SK-N-SH treated with all-trans-retinoic acid at 6 μM for 48 hours (cell line): ENCODE results near the gene ALS2.

Source experiments
- ATAC-seq: fragments of 200-7000 bp; cut with Tn5 transposase; 3 replicates; pipeline ENCODE4 v1.9.1; 2020; ENCODE audit warnings: mild to moderate bottlenecking, moderate library complexity
- BACH2 ChIP-seq: fragments of 250-450 bp; sonication (Bioruptor Pico); IDR thresholded peaks from 2 replicates; pipeline ENCODE4 v1.9.0; 2021; ENCODE audit warnings: mild to moderate bottlenecking, borderline replicate concordance
- CSDC2 ChIP-seq: fragments of 250-450 bp; sonication (Bioruptor Pico); IDR thresholded peaks from 2 replicates; pipeline ENCODE4 v1.5.0; 2020; ENCODE audit warnings: mild to moderate bottlenecking, moderate library complexity
- ESRRG ChIP-seq: fragments of 250-450 bp; sonication (Bioruptor Pico); IDR thresholded peaks from 2 replicates; pipeline ENCODE4 v1.6.1; 2021; ENCODE audit warnings: mild to moderate bottlenecking
- GLIS3 ChIP-seq: fragments of 250-450 bp; sonication (Bioruptor Pico); IDR thresholded peaks from 2 replicates; pipeline ENCODE4 v1.5.0; 2020; ENCODE audit warnings: mild to moderate bottlenecking, moderate library complexity
- ISL1 ChIP-seq: fragments of 250-450 bp; sonication (Bioruptor Pico); IDR thresholded peaks from 2 replicates; pipeline ENCODE4 v2.1.2; 2022; ENCODE audit warnings: mild to moderate bottlenecking, moderate library complexity
- OSR1 ChIP-seq: fragments of 250-450 bp; sonication (Bioruptor Pico); IDR thresholded peaks from 2 replicates; pipeline ENCODE4 v1.8.0; 2022; ENCODE audit warnings: moderate library complexity, mild to moderate bottlenecking, inconsistent platforms
- PPARA ChIP-seq: fragments of 250-450 bp; sonication (Bioruptor Pico); IDR thresholded peaks from 2 replicates; pipeline ENCODE4 v1.5.0; 2020; ENCODE audit warnings: mild to moderate bottlenecking, borderline replicate concordance
- RARB ChIP-seq: fragments of 250-450 bp; sonication (Bioruptor Pico); IDR thresholded peaks from 2 replicates; pipeline ENCODE4 v1.8.0; 2021; ENCODE audit warnings: mild to moderate bottlenecking, moderate library complexity
- SNAI2 ChIP-seq: fragments of 250-450 bp; sonication (Bioruptor Pico); IDR thresholded peaks from 2 replicates; pipeline ENCODE4 v1.5.0; 2020; ENCODE audit warnings: mild to moderate bottlenecking, moderate library complexity
- TCF4 ChIP-seq: fragments of 250-450 bp; sonication (Bioruptor Pico); IDR thresholded peaks from 2 replicates; pipeline ENCODE4 v1.8.0; 2021; ENCODE audit warnings: mild to moderate bottlenecking, moderate library complexity, borderline replicate concordance
- TOX ChIP-seq: fragments of 250-450 bp; sonication (Bioruptor Pico); IDR thresholded peaks from 2 replicates; pipeline ENCODE4 v1.8.0; 2021; ENCODE audit warnings: mild to moderate bottlenecking, moderate library complexity, borderline replicate concordance
- ZC3H10 ChIP-seq: fragments of 250-450 bp; sonication (Bioruptor Pico); IDR thresholded peaks from 2 replicates; pipeline ENCODE4 v1.5.1; 2021; ENCODE audit warnings: mild to moderate bottlenecking, moderate library complexity
- ZFP3 ChIP-seq: fragments of 250-450 bp; sonication (Bioruptor Pico); IDR thresholded peaks from 2 replicates; pipeline ENCODE4 v1.5.0; 2020; ENCODE audit warnings: mild to moderate bottlenecking, moderate library complexity
- ZFP30 ChIP-seq: fragments of 450-650 bp; formaldehyde crosslinking; IDR thresholded peaks from 2 replicates; pipeline ENCODE4 v1.5.0; 2022; ENCODE audit warnings: mild to moderate bottlenecking, moderate library complexity
- ZNF565 ChIP-seq: fragments of 450-650 bp; formaldehyde crosslinking; conservative IDR thresholded peaks from 2 replicates; pipeline ENCODE4 v1.5.0; 2020; ENCODE audit warnings: low read depth, mild to moderate bottlenecking, moderate library complexity
- ZNF70 ChIP-seq: fragments of 450-650 bp; formaldehyde crosslinking; IDR thresholded peaks from 2 replicates; pipeline ENCODE4 v1.5.0; 2020; ENCODE audit warnings: mild to moderate bottlenecking, moderate library complexity
- ZNF8 ChIP-seq: fragments of 450-650 bp; formaldehyde crosslinking; IDR thresholded peaks from 2 replicates; pipeline ENCODE4 v1.5.0; 2020; ENCODE audit warnings: mild to moderate bottlenecking, moderate library complexity
- TF ChIP-seq, protein P1 (sequence below): fragments of 250-450 bp; sonication (Bioruptor Pico); IDR thresholded peaks from 2 replicates; pipeline ENCODE4 v1.8.0; 2021; ENCODE audit warnings: low read depth, mild to moderate bottlenecking, moderate library complexity, borderline replicate concordance
- TF ChIP-seq, protein P2 (sequence below): fragments of 250-450 bp; sonication (Bioruptor Pico); IDR thresholded peaks from 2 replicates; pipeline ENCODE4 v1.5.1; 2021; ENCODE audit warnings: mild to moderate bottlenecking, moderate library complexity
- TF ChIP-seq, protein P3 (sequence below): fragments of 250-450 bp; sonication (Bioruptor Pico); IDR thresholded peaks from 2 replicates; pipeline ENCODE4 v1.5.1; 2020; ENCODE audit warnings: low read depth, mild to moderate bottlenecking, moderate library complexity
- TF ChIP-seq, protein P4 (sequence below): fragments of 250-450 bp; sonication (Bioruptor Pico); IDR thresholded peaks from 2 replicates; pipeline ENCODE4 v1.5.0; 2020; ENCODE audit warnings: mild to moderate bottlenecking, moderate library complexity
- TF ChIP-seq, protein P5 (sequence below): fragments of 250-450 bp; sonication (Bioruptor Pico); IDR thresholded peaks from 2 replicates; pipeline ENCODE4 v1.8.0; 2020; ENCODE audit warnings: mild to moderate bottlenecking, moderate library complexity, borderline replicate concordance

Gene ALS2

DNA sequence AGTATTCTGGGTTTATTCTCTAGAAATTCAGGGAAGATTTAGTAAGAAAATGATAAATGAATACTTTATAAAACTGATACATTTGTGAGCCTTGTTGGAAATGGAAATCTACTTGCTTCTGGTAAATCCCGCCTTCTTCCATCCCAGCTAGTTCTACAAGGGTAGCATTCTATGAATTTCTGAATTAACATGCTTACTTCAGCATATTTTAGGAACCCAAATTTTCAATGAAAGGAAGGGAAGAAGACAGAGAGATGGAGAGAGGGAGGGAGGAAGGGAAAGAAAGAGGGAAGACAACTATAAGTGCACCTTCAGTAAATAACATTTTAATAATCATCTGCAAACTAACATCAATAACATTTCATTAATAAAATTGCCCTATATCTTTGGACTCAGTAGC lies 110.9 kb downstream of the ALS2 start (continued):
- TF ChIP-seq, protein P1, sequence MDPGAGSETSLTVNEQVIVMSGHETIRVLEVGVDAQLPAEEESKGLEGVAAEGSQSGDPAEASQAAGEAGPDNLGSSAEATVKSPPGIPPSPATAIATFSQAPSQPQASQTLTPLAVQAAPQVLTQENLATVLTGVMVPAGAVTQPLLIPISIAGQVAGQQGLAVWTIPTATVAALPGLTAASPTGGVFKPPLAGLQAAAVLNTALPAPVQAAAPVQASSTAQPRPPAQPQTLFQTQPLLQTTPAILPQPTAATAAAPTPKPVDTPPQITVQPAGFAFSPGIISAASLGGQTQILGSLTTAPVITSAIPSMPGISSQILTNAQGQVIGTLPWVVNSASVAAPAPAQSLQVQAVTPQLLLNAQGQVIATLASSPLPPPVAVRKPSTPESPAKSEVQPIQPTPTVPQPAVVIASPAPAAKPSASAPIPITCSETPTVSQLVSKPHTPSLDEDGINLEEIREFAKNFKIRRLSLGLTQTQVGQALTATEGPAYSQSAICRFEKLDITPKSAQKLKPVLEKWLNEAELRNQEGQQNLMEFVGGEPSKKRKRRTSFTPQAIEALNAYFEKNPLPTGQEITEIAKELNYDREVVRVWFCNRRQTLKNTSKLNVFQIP (CRISPR knock-in tag), result no peak
- no peak for TF ChIP-seq OSR1
- TF ChIP-seq, all 23 proteins: peak for 0

DNA sequence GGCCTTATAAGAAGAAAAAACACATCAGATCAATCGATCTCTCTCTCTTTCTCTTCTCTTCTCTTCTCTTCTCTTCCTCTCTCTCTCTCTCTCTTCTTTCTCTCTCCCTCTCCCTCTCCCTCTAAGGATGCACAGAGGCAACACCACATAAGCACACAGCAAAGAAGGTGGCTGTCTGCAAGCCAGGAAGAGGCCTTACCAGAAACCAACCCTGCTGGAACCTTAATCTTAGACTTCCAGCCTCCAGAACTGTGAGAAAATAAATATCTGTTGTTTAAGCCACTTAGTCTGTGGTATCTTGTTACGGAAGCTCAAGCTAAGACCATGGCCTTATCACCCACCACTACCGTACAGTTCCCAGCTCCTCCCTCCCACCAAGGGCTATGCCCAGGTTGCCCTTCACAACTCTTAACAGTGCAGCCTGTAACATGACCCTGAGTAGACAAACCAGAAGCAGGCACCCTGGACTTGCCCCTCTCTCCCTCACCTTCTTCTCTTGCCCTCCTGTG lies 112.3 kb downstream of the ALS2 start:
- TF ChIP-seq ZNF8 (CRISPR knock-in tag) (no peak), TCF4 (CRISPR knock-in tag) (no peak), GLIS3 (CRISPR knock-in tag) (no peak), ZNF70 (CRISPR knock-in tag) (no peak), ZC3H10 (CRISPR knock-in tag) (no peak), ESRRG (CRISPR knock-in tag) (no peak), ZFP3 (CRISPR knock-in tag) (no peak), ISL1 (CRISPR knock-in tag) (no peak), ZNF565 (CRISPR knock-in tag) (no peak), SNAI2 (CRISPR knock-in tag) (no peak)
- TF ChIP-seq, protein P1 (CRISPR knock-in tag), result no peak
- TF ChIP-seq, protein P2, sequence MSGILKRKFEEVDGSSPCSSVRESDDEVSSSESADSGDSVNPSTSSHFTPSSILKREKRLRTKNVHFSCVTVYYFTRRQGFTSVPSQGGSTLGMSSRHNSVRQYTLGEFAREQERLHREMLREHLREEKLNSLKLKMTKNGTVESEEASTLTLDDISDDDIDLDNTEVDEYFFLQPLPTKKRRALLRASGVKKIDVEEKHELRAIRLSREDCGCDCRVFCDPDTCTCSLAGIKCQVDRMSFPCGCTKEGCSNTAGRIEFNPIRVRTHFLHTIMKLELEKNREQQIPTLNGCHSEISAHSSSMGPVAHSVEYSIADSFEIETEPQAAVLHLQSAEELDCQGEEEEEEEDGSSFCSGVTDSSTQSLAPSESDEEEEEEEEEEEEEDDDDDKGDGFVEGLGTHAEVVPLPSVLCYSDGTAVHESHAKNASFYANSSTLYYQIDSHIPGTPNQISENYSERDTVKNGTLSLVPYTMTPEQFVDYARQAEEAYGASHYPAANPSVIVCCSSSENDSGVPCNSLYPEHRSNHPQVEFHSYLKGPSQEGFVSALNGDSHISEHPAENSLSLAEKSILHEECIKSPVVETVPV, result no peak
- ATAC-seq, result no peak

DNA sequence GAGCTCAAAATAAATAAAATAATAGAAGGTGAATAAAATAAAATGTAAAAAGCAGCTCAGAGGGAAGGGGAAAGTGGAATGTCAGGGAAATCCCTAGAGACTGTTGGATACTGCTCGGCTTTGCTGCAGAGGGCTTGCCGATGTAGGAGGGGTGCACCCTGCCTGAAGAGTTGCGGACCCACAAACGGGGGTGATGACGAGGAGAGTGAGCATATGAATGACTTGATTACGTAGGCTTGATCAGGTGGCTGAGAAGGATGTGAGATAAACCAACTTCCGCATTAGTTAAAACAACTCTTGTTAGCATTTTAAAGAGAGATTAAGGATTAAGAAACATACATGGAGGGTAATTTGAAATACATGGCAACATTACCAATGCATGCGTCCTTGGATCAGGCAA lies 116.4 kb downstream of the ALS2 start:
- TF ChIP-seq, protein P3, sequence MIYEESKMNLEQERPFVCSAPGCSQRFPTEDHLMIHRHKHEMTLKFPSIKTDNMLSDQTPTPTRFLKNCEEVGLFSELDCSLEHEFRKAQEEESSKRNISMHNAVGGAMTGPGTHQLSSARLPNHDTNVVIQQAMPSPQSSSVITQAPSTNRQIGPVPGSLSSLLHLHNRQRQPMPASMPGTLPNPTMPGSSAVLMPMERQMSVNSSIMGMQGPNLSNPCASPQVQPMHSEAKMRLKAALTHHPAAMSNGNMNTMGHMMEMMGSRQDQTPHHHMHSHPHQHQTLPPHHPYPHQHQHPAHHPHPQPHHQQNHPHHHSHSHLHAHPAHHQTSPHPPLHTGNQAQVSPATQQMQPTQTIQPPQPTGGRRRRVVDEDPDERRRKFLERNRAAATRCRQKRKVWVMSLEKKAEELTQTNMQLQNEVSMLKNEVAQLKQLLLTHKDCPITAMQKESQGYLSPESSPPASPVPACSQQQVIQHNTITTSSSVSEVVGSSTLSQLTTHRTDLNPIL (CRISPR knock-in tag), result no peak
- TF ChIP-seq, protein P2, result no peak
- no peak for TF ChIP-seq ZNF565 (CRISPR knock-in tag)
- no peak for TF ChIP-seq ESRRG (CRISPR knock-in tag)
- TF ChIP-seq ZNF8 (CRISPR knock-in tag), result no peak
- no peak for TF ChIP-seq SNAI2 (CRISPR knock-in tag)
- TF ChIP-seq TOX (CRISPR knock-in tag), result no peak
- ATAC-seq, result no peak

DNA sequence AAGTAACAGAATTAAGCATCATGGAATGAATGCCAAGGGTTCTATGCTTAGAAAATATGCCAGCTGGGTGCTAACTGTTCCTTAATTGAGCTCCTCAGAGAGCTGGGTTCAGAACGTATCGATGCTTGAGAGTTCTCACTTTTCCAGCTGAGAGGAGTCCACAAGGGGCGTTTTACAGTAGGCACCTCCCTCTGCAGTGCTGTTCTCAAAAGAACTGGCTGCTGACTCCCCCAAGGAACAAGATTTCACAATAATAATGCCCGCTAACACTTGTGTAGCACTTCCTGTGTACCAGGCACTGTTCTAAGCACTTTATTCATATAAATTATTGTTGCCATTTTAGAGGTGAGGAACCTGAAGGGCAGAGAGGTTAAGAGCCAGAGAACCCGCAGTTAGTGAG lies 119.4 kb downstream of the ALS2 start:
- no peak for TF ChIP-seq ISL1 (CRISPR knock-in tag)
- no peak for TF ChIP-seq TOX (CRISPR knock-in tag)
- TF ChIP-seq ZNF70 (CRISPR knock-in tag), result no peak
- TF ChIP-seq OSR1, result no peak
- no peak for TF ChIP-seq BACH2 (CRISPR knock-in tag)
- TF ChIP-seq, protein P4, sequence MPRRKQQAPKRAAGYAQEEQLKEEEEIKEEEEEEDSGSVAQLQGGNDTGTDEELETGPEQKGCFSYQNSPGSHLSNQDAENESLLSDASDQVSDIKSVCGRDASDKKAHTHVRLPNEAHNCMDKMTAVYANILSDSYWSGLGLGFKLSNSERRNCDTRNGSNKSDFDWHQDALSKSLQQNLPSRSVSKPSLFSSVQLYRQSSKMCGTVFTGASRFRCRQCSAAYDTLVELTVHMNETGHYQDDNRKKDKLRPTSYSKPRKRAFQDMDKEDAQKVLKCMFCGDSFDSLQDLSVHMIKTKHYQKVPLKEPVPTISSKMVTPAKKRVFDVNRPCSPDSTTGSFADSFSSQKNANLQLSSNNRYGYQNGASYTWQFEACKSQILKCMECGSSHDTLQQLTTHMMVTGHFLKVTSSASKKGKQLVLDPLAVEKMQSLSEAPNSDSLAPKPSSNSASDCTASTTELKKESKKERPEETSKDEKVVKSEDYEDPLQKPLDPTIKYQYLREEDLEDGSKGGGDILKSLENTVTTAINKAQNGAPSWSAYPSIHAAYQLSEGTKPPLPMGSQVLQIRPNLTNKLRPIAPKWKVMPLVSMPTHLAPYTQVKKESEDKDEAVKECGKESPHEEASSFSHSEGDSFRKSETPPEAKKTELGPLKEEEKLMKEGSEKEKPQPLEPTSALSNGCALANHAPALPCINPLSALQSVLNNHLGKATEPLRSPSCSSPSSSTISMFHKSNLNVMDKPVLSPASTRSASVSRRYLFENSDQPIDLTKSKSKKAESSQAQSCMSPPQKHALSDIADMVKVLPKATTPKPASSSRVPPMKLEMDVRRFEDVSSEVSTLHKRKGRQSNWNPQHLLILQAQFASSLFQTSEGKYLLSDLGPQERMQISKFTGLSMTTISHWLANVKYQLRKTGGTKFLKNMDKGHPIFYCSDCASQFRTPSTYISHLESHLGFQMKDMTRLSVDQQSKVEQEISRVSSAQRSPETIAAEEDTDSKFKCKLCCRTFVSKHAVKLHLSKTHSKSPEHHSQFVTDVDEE (CRISPR knock-in tag), result no peak
- TF ChIP-seq ZC3H10 (CRISPR knock-in tag), result no peak
- TF ChIP-seq CSDC2 (CRISPR knock-in tag), result no peak
- TF ChIP-seq TCF4 (CRISPR knock-in tag), result no peak
- TF ChIP-seq, protein P5, sequence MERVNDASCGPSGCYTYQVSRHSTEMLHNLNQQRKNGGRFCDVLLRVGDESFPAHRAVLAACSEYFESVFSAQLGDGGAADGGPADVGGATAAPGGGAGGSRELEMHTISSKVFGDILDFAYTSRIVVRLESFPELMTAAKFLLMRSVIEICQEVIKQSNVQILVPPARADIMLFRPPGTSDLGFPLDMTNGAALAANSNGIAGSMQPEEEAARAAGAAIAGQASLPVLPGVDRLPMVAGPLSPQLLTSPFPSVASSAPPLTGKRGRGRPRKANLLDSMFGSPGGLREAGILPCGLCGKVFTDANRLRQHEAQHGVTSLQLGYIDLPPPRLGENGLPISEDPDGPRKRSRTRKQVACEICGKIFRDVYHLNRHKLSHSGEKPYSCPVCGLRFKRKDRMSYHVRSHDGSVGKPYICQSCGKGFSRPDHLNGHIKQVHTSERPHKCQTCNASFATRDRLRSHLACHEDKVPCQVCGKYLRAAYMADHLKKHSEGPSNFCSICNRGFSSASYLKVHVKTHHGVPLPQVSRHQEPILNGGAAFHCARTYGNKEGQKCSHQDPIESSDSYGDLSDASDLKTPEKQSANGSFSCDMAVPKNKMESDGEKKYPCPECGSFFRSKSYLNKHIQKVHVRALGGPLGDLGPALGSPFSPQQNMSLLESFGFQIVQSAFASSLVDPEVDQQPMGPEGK (CRISPR knock-in tag), result no peak
- no peak for TF ChIP-seq ZFP30 (CRISPR knock-in tag)
- no peak for TF ChIP-seq PPARA (CRISPR knock-in tag)
- TF ChIP-seq ZFP3 (CRISPR knock-in tag), result no peak
- no peak for TF ChIP-seq GLIS3 (CRISPR knock-in tag)
- no peak for TF ChIP-seq ZNF8 (CRISPR knock-in tag)
- TF ChIP-seq RARB (CRISPR knock-in tag), result no peak
- TF ChIP-seq ESRRG (CRISPR knock-in tag), result no peak
- ATAC-seq, result no peak
